GM23338 (cell line): ENCODE data around the gene IRF3. TPM values are rescaled to one million over a fixed set of nuclear protein-coding genes. Genes with fewer than 3 reads are reported as not detected.
A peak's percentile ranks its signal among the peaks of the same experiment; 100 is the strongest.

Experiments used
- ATAC-seq: fragments of 200-7000 bp; cut with Tn5 transposase; 3 replicates; pipeline ENCODE4 v1.9.1; 2020
- DNase-seq: peaks from one replicate; pipeline ENCODE4 v3.0.0-alpha.2; 2015; ENCODE audit warnings: low spot score
- H2AFZ ChIP-seq: fragments of 200-600 bp; sonication (generic); 2 replicates; pipeline ENCODE4 v1.8.0; 2016; ENCODE audit warnings: antibody characterized with exemption, mild to moderate bottlenecking, moderate library complexity
- H3F3A ChIP-seq: fragments of 200-600 bp; sonication (generic); replicated peaks from 2 replicates; pipeline ENCODE4 v1.8.0; 2017; ENCODE audit warnings: antibody characterized with exemption, mixed run types, low read depth
- H3K27ac ChIP-seq: fragments of 200-600 bp; sonication (generic); 2 replicates; pipeline ENCODE4 v1.6.1; 2016; ENCODE audit warnings: low read depth
- H3K27me3 ChIP-seq: fragments of 200-600 bp; sonication (generic); 2 replicates; pipeline ENCODE4 v1.8.0; 2016; ENCODE audit warnings: mild to moderate bottlenecking, mixed run types, moderate library complexity; ENCODE audit not compliant: insufficient read depth
- H3K36me3 ChIP-seq: fragments of 200-600 bp; sonication (generic); 2 replicates; pipeline ENCODE4 v1.8.0; 2016; ENCODE audit warnings: mild to moderate bottlenecking; ENCODE audit not compliant: insufficient read depth
- H3K4me1 ChIP-seq: fragments of 200-600 bp; sonication (generic); 2 replicates; pipeline ENCODE4 v1.8.0; 2016; ENCODE audit warnings: mild to moderate bottlenecking, moderate library complexity; ENCODE audit not compliant: insufficient read depth
- H3K4me2 ChIP-seq: fragments of 200-600 bp; sonication (generic); 2 replicates; pipeline ENCODE4 v1.7.1; 2017; ENCODE audit warnings: mixed run types
- H3K4me3 ChIP-seq: fragments of 200-600 bp; sonication (generic); 2 replicates; pipeline ENCODE4 v1.6.1; 2016; ENCODE audit warnings: mixed run types
- H3K79me2 ChIP-seq: fragments of 200-600 bp; sonication (generic); replicated peaks from 2 replicates; pipeline ENCODE4 v1.8.0; 2017; ENCODE audit warnings: mild to moderate bottlenecking; ENCODE audit not compliant: insufficient read depth
- H3K9me2 ChIP-seq: fragments of 200-600 bp; sonication (generic); 2 replicates; pipeline ENCODE4 v1.8.0; 2017; ENCODE audit not compliant: insufficient read depth
- H4K20me1 ChIP-seq: fragments of 200-600 bp; sonication (generic); replicated peaks from 2 replicates; pipeline ENCODE4 v1.8.0; 2017; ENCODE audit warnings: mild to moderate bottlenecking; ENCODE audit not compliant: insufficient read depth
- H3K27ac Mint-ChIP-seq: 2 replicates; pipeline ENCODE4 v1.8.0; 2020; ENCODE audit warnings: inconsistent platforms, mild to moderate bottlenecking, moderate library complexity, mixed read lengths
- H3K27me3 Mint-ChIP-seq: 3 replicates; pipeline ENCODE4 v1.8.0; 2022; ENCODE audit warnings: low read depth, mild to moderate bottlenecking, moderate library complexity, mixed read lengths, inconsistent platforms; ENCODE audit not compliant: insufficient read depth, poor library complexity
- H3K36me3 Mint-ChIP-seq: 3 replicates; pipeline ENCODE4 v1.8.0; 2021; ENCODE audit warnings: low read depth, mild to moderate bottlenecking, inconsistent platforms, moderate library complexity, mixed read lengths
- H3K4me1 Mint-ChIP-seq: 3 replicates; pipeline ENCODE4 v1.8.0; 2020; ENCODE audit warnings: mild to moderate bottlenecking, inconsistent platforms, mixed read lengths
- H3K4me3 Mint-ChIP-seq: 3 replicates; pipeline ENCODE4 v1.8.0; 2021; ENCODE audit warnings: moderate library complexity, mild to moderate bottlenecking, inconsistent platforms, mixed read lengths
- H3K9me3 Mint-ChIP-seq: 3 replicates; pipeline ENCODE4 v1.8.0; 2020; ENCODE audit warnings: moderate library complexity, mild to moderate bottlenecking, inconsistent platforms, mixed read lengths
- EZH2 ChIP-seq: fragments of 200-600 bp; sonication (generic); IDR thresholded peaks from one replicate; pipeline ENCODE4 v1.8.0; 2017; ENCODE audit warnings: antibody characterized with exemption, mild to moderate bottlenecking, low read depth; ENCODE audit not compliant: unreplicated experiment
- EZH2phosphoT487 ChIP-seq: fragments of 200-600 bp; sonication (generic); IDR thresholded peaks from one replicate; pipeline ENCODE4 v1.8.1; 2018; ENCODE audit warnings: antibody characterized with exemption; ENCODE audit not compliant: unreplicated experiment
- JUNB ChIP-seq: IDR thresholded peaks from one replicate; pipeline ENCODE4 v1.6.1; 2016; ENCODE audit warnings: antibody characterized with exemption; ENCODE audit not compliant: unreplicated experiment
- NANOG ChIP-seq: IDR thresholded peaks from 2 replicates; pipeline ENCODE4 v1.6.1; 2016; ENCODE audit warnings: antibody characterized with exemption, borderline replicate concordance
- STAT1 ChIP-seq: IDR thresholded peaks from one replicate; pipeline ENCODE4 v1.6.1; 2016; ENCODE audit warnings: antibody characterized with exemption; ENCODE audit not compliant: unreplicated experiment
- ZNF331 ChIP-seq: fragments of 250-450 bp; sonication (Bioruptor Pico); IDR thresholded peaks from 2 replicates; pipeline ENCODE4 v1.5.0; 2020; ENCODE audit warnings: low read depth, mild to moderate bottlenecking, moderate library complexity
- polyA plus RNA-seq: library from polyadenylated mRNA; unstranded; fragments of >200 nt; fragmentation: Nextera tagmentation; extraction: Ambion mirVana; gene quantifications from 2 replicates; pipeline ENCODE4 v1.2.1, GENCODE V29; 2016
- total RNA-seq: library from RNA; depleted of rRNA; stranded (reverse); fragments of >200 nt; shearing (Covaris generic); gene quantifications from 2 replicates; pipeline ENCODE4 v1.2.3, GENCODE V29; 2014
- TF ChIP-seq, protein P1 (sequence below): IDR thresholded peaks from one replicate; pipeline ENCODE4 v1.6.1; 2018; ENCODE audit warnings: antibody characterized with exemption; ENCODE audit not compliant: unreplicated experiment
- TF ChIP-seq, protein P2 (sequence below): fragments of 250-450 bp; sonication (Bioruptor Pico); IDR thresholded peaks from 2 replicates; pipeline ENCODE4 v1.5.0; 2020; ENCODE audit warnings: mild to moderate bottlenecking, moderate library complexity

Gene IRF3
- total and polyA plus RNA-seq, 2 experiments from 2014 or later: 57.4 to 164 TPM

DNA sequence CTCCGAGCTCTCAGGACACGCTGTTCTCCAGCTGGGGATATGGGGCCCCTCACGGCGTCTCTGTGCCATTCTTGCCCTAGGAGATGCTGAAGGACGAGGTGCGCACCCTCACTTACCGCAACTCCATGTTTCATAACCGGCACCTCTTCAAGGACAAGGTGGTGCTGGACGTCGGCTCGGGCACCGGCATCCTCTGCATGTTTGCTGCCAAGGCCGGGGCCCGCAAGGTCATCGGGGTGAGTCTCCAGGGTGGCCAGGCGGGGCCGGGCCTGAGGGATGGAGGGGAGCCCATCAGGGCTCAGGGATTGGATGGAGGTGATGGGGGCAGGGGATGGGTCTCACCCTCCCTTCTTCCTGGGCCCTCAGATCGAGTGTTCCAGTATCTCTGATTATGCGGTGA, 16.2 kb upstream of the IRF3 start:
- ATAC-seq: no peak
- no peaks in the 10 kb centered on the region for H3K27me3 ChIP-seq
- peak overlapping the region; percentile 39; the same call in 1 of the 2 replicates for H3K27ac ChIP-seq
- peaks cover 44% of the 10 kb centered on the region for H3K36me3 ChIP-seq
- H3K27ac Mint-ChIP-seq: no peak overlapping the region; the same call in 1 of the 2 replicates
- no peaks in the 10 kb centered on the region for H3K9me2 ChIP-seq
- no peak overlapping the region for H3K4me2 ChIP-seq
- peaks cover 26% of the 10 kb centered on the region for H3K4me1 ChIP-seq
- no peak overlapping the region for H3K4me3 ChIP-seq
- H3K4me3 Mint-ChIP-seq: no peak overlapping the region
- H3K9me3 Mint-ChIP-seq: no peaks in the 10 kb centered on the region; the same call in 2 of the 3 replicates
- peaks cover 40% of the 10 kb centered on the region for H3K27me3 Mint-ChIP-seq
- DNase-seq: no peak
- H3F3A ChIP-seq: peaks cover 51% of the 10 kb centered on the region
- peaks cover 34% of the 10 kb centered on the region for H3K4me1 Mint-ChIP-seq
- H2AFZ ChIP-seq: no peak overlapping the region
- H4K20me1 ChIP-seq: peaks cover 54% of the 10 kb centered on the region
- TF ChIP-seq, protein P1, sequence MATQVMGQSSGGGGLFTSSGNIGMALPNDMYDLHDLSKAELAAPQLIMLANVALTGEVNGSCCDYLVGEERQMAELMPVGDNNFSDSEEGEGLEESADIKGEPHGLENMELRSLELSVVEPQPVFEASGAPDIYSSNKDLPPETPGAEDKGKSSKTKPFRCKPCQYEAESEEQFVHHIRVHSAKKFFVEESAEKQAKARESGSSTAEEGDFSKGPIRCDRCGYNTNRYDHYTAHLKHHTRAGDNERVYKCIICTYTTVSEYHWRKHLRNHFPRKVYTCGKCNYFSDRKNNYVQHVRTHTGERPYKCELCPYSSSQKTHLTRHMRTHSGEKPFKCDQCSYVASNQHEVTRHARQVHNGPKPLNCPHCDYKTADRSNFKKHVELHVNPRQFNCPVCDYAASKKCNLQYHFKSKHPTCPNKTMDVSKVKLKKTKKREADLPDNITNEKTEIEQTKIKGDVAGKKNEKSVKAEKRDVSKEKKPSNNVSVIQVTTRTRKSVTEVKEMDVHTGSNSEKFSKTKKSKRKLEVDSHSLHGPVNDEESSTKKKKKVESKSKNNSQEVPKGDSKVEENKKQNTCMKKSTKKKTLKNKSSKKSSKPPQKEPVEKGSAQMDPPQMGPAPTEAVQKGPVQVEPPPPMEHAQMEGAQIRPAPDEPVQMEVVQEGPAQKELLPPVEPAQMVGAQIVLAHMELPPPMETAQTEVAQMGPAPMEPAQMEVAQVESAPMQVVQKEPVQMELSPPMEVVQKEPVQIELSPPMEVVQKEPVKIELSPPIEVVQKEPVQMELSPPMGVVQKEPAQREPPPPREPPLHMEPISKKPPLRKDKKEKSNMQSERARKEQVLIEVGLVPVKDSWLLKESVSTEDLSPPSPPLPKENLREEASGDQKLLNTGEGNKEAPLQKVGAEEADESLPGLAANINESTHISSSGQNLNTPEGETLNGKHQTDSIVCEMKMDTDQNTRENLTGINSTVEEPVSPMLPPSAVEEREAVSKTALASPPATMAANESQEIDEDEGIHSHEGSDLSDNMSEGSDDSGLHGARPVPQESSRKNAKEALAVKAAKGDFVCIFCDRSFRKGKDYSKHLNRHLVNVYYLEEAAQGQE: no peak
- no peak for TF ChIP-seq EZH2
- no peak for TF ChIP-seq NANOG
- TF ChIP-seq JUNB: no peak
- no peak for TF ChIP-seq EZH2phosphoT487
- no peak for TF ChIP-seq ZNF331 (CRISPR knock-in tag)
- TF ChIP-seq, protein P2, sequence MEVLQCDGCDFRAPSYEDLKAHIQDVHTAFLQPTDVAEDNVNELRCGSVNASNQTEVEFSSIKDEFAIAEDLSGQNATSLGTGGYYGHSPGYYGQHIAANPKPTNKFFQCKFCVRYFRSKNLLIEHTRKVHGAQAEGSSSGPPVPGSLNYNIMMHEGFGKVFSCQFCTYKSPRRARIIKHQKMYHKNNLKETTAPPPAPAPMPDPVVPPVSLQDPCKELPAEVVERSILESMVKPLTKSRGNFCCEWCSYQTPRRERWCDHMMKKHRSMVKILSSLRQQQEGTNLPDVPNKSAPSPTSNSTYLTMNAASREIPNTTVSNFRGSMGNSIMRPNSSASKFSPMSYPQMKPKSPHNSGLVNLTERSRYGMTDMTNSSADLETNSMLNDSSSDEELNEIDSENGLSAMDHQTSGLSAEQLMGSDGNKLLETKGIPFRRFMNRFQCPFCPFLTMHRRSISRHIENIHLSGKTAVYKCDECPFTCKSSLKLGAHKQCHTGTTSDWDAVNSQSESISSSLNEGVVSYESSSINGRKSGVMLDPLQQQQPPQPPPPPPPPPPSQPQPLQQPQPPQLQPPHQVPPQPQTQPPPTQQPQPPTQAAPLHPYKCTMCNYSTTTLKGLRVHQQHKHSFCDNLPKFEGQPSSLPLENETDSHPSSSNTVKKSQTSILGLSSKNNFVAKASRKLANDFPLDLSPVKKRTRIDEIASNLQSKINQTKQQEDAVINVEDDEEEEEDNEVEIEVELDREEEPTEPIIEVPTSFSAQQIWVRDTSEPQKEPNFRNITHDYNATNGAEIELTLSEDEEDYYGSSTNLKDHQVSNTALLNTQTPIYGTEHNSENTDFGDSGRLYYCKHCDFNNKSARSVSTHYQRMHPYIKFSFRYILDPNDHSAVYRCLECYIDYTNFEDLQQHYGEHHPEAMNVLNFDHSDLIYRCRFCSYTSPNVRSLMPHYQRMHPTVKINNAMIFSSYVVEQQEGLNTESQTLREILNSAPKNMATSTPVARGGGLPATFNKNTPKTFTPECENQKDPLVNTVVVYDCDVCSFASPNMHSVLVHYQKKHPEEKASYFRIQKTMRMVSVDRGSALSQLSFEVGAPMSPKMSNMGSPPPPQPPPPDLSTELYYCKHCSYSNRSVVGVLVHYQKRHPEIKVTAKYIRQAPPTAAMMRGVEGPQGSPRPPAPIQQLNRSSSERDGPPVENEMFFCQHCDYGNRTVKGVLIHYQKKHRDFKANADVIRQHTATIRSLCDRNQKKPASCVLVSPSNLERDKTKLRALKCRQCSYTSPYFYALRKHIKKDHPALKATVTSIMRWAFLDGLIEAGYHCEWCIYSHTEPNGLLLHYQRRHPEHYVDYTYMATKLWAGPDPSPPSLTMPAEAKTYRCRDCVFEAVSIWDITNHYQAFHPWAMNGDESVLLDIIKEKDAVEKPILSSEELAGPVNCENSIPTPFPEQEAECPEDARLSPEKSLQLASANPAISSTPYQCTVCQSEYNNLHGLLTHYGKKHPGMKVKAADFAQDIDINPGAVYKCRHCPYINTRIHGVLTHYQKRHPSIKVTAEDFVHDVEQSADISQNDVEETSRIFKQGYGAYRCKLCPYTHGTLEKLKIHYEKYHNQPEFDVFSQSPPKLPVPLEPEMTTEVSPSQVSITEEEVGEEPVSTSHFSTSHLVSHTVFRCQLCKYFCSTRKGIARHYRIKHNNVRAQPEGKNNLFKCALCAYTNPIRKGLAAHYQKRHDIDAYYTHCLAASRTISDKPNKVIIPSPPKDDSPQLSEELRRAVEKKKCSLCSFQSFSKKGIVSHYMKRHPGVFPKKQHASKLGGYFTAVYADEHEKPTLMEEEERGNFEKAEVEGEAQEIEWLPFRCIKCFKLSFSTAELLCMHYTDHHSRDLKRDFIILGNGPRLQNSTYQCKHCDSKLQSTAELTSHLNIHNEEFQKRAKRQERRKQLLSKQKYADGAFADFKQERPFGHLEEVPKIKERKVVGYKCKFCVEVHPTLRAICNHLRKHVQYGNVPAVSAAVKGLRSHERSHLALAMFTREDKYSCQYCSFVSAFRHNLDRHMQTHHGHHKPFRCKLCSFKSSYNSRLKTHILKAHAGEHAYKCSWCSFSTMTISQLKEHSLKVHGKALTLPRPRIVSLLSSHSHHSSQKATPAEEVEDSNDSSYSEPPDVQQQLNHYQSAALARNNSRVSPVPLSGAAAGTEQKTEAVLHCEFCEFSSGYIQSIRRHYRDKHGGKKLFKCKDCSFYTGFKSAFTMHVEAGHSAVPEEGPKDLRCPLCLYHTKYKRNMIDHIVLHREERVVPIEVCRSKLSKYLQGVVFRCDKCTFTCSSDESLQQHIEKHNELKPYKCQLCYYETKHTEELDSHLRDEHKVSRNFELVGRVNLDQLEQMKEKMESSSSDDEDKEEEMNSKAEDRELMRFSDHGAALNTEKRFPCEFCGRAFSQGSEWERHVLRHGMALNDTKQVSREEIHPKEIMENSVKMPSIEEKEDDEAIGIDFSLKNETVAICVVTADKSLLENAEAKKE (CRISPR knock-in tag): no peak
- TF ChIP-seq STAT1: no peak
- H3K79me2 ChIP-seq: peaks cover 67% of the 10 kb centered on the region
- peaks cover 55% of the 10 kb centered on the region for H3K36me3 Mint-ChIP-seq
